NOMO-1 treated with DMSO at 0.1 percent for 48 hours (cell line): ENCODE measurements around the gene ARFGAP1.
"Not testable (repeated sequence)": the region's sequence is repeated elsewhere in the genome, so short reads cannot be mapped to it uniquely, and the experiment has no call there.

ENCODE experiments used
- DNase-seq: peaks from one replicate; lab custom pipeline; 2025; ENCODE audit not compliant: unreplicated experiment; lab: John Stamatoyannopoulos, UW

Gene ARFGAP1

GRCh38 chr20:63240004-63240403 lies 32.6 kb upstream of the ARFGAP1 start:
- DNase-seq, result no peak

DNA sequence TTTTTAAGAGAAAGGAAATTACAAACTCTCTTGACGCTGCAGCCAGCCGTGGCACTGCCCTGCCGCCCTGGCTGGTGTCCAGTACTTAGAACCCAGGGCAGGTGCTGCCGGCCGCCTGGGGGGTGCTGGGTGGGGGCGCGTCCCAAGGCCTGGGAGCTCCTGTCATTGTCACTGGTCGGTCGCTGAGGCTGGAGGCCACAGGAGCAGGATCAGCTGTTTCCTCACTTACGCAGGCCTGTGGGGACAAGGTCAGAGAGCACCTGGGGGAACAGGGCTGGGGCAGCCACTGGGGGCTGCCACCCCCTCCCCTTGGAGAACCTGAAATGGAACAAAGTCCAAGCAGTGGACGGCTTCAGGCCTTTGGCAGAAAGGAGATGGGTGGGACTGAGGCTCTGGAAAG lies 31.3 kb upstream of the ARFGAP1 start:
- DNase-seq, result no peak

GRCh38 chr20:63242736-63243135 lies 29.9 kb upstream of the ARFGAP1 start:
- no peak for DNase-seq

- DNase-seq, result no peak
These were observed 28.9 kb upstream of the ARFGAP1 start for GRCh38 chr20:63243604-63244247.

DNA sequence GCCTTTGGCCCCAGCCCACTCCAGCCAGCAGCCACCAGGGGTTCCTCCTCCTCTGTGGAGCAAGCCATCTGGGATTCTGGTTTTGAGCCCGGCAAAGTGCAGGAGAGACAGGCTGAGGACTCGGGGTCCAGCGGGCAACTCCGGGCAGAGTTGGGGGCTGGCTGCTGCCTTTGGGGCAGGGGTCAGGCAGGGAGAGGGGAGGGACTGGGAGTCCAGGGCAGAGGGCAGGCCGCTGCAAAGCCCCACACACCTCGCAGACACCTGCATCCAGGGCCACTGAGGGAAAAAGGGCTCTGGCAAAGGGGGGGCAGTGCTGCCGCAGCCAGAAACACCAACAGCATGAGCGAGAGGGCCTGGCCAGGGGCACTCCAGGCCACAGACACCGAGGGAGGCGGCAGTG lies 28.1 kb upstream of the ARFGAP1 start:
- no peak for DNase-seq

DNA sequence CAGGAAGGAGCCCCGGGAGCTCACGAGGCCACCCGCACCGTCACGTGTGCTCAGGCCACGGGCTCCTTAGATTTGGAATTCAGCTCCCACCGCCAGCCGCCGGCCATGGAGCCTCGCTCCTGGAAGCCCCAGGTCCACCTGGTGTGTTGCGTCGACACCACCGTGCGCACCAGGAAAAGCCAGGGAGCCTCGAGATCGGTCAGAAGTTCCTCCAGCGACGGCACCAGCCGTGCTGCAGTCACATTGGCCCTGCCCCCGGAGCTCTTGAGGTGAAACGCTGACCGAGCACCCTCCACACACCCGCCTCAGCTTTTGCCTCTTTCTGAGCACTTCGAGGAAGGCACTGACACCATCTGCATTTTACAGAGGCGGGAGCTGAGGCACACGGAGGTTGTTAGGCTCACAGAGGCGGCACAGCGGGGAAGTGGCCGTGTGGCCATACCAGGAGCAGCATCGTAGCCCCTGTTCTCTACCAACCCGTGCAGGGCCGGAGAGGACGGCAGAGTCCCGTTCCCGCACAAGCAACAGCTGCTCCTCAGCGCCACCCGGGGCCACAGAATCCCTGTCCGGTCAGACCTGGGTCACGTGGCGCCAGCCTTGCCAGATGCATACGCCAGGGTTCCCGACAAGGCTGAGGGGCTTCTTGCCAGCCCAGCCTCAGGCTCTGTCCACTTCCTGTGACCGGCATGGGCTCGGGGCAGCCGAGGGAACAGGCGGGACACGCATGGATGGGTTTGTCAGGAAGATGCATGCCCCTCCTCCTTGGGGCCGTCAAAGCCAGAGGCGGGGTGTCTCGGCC lies 25.9 kb upstream of the ARFGAP1 start:
- no peak for DNase-seq

GRCh38 chr20:63247671-63248228 lies 24.9 kb upstream of the ARFGAP1 start:
- DNase-seq, result no peak

GRCh38 chr20:63248835-63249591 lies 23.6 kb upstream of the ARFGAP1 start:
- no peak for DNase-seq

GRCh38 chr20:63249891-63250290 lies 22.7 kb upstream of the ARFGAP1 start:
- no peak for DNase-seq

DNA sequence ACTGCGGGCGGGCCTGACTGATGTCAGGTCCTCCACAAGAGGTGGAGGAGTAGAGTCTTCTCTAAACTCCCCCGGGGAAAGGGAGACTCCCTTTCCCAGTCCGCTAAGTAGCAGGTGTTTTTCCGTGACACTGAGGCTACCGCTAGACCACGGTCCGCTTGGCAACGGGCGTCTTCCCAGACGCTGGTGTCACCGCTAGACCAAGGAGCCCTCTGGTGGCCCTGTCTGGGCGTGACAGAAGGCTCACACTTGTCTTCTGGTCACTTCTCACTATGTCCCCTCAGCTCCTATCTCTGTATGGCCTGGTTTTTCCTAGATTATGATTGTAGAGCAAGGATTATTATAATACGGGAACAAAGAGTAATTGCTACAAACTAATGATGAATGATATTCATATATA lies 21.3 kb upstream of the ARFGAP1 start:
- not testable (repeated sequence) for DNase-seq

GRCh38 chr20:63252284-63252711 lies 20.3 kb upstream of the ARFGAP1 start:
- DNase-seq, result no peak

GRCh38 chr20:63253065-63253437 lies 19.6 kb upstream of the ARFGAP1 start:
- no peak for DNase-seq

DNA sequence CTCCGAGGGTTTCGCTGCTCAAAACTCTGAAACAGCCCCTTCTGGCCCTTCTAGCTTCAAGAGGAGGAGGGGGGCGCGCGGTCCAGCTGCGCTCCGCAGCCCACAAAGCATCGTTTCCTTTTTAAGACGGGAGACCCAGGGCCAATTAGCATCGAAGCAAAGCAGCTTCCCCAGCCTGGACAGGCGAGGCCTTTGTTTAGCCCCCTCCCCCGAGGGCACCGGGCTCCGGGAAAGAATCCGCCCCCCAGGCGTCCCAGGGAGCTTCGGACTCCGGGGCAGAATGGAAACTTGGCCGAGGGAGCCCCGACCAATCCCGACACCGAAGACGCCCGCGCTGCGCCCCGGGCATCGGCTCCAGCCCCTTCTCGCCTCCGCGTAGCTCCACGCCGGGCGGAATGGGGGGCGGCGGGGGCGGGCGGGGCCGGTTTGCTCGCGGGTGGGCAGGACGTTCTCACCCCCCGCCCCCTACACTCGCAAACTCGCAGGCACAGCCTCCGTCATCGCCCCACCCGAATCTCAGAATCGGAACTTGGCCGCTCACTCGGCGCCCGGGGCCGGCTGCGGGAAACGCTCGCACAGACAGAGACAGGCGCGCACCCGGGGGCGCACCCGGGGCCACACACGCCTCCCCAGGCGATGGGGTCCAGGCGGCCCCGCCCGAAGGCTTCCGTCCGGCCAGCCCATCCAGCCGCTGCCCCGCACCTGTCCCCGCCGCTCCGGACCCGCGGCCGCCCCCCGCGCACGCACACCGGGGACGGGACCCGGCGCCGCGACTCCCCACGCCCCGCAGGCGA lies 19.0 kb upstream of the ARFGAP1 start:
- DNase-seq, result no peak

- DNase-seq, result no peak
These were observed 18.4 kb upstream of the ARFGAP1 start, which contains the start of gene NKAIN4 for GRCh38 chr20:63254232-63254605. Gene NKAIN4 (minus strand): TSS chr20:63254463. CDS start chr20:63254450, 13 bp downstream.

- DNase-seq, result no peak
These were observed 17.8 kb upstream of the ARFGAP1 start for GRCh38 chr20:63254606-63255384.

DNA sequence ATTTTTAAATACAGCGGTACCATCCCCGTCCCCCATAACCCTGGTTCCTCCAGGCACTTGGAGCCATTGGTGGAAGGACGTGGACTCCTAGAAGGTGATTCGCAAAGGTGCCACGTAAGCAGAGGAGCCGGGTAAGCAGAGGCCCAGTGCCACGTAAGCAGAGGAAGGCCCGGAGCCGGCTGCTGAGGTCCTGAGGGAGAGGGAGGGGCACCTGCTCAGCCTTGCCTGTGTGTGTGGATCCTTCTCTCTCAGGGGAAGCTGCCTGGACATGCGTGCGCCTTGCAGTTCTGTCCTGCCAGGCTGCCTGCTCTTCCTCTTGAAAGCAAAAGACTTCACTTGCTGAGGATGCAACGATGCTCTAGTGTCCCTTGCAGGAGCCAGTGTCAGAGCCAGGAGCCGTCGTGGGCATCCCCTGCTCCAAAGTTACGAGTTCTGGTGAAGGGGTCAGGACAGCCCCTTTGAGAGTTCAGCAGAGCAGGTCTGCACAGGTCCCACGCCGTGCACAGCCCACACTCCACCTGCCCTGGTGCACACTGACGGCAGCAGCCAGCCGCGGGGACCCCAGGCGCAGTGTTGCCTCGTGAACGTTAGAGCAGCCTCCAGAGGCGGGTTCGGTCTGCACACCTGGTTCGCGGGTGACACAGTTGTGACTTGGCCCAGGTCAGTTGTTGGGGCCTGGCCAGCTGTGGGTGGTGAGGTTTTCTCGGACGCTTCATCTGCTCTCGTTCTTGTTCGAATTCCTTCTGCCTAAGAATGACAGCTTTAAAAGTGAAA lies 16.5 kb upstream of the ARFGAP1 start:
- DNase-seq, result no peak

- DNase-seq, result no peak
These were observed 15.7 kb upstream of the ARFGAP1 start for GRCh38 chr20:63256954-63257353.

DNA sequence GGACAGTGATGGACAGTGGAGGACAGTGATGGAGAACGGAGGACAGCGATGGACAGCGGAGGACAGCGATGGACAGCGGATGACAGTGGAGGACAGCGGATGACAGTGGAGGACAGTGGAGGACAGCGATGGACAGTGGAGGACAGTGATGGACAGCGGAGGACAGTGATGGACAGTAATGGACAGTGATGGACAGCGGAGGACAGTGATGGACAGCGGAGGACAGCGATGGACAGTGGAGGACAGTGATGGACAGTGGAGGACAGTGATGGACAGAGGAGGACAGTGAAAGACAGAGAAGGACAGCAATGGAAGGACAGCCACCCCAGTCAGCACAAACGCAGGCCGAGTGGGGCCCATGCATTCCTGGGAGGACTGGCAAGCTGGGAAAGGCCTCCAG lies 15.0 kb upstream of the ARFGAP1 start:
- DNase-seq, result no peak

DNA sequence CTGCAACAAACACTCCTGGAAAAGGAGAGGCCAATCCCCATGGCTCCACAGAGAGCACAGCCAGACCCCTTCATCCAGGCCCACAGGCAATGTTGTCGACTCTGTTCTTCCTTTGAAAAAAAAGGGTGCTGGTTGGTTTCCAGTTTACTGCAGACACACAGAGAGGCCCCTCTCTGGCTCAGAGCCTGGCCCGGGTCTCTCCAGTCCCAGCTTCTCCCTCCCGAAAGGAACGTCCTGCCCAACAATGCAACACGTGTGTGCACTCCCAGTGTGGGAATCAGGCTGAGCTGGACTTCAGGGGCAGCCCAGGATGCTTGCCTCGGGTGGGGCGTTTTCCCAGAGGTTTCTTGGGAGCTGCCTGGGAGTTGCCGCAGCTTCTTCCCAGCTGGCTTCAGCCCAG lies 13.8 kb upstream of the ARFGAP1 start:
- DNase-seq, result no peak
